SU-DHL-6 (cell line): ENCODE measurements around the gene SH3RF3.

ENCODE experiments used
- H2AFZ ChIP-seq: fragments of 200-600 bp; sonication (generic); 2 replicates; pipeline ENCODE4 v1.6.1; 2014; ENCODE audit warnings: low read depth, mild to moderate bottlenecking, moderate library complexity, mixed read lengths, antibody characterized with exemption, low read length; ENCODE audit not compliant: severe bottlenecking
- H3F3A ChIP-seq: fragments of 200-600 bp; shearing (Covaris generic); 2 replicates; pipeline ENCODE4 v1.6.0; 2016; ENCODE audit warnings: antibody characterized with exemption, mild to moderate bottlenecking; ENCODE audit not compliant: insufficient read depth
- H3K27ac ChIP-seq: fragments of 200-600 bp; sonication (generic); 2 replicates; pipeline ENCODE4 v1.5.1; 2016; ENCODE audit warnings: low read depth, mild to moderate bottlenecking, low read length, moderate library complexity, mixed read lengths
- H3K27me3 ChIP-seq: fragments of 200-600 bp; sonication (generic), shearing (Covaris generic); 2 replicates; pipeline ENCODE4 v1.6.0; 2014; ENCODE audit warnings: mild to moderate bottlenecking, low read length
- H3K36me3 ChIP-seq: fragments of 200-600 bp; sonication (generic); 2 replicates; pipeline ENCODE4 v1.6.1; 2014; ENCODE audit warnings: mild to moderate bottlenecking, low read length, mixed read lengths
- H3K4me2 ChIP-seq: fragments of 300-600, 200-600 bp; shearing (Covaris generic), sonication (generic); 2 replicates; pipeline ENCODE4 v1.6.0; 2014; ENCODE audit warnings: low read length, low read depth, mild to moderate bottlenecking; ENCODE audit not compliant: poor library complexity, severe bottlenecking
- H3K4me3 ChIP-seq: fragments of 200-600 bp; sonication (generic); 2 replicates; pipeline ENCODE4 v1.5.1; 2014; ENCODE audit warnings: antibody characterized with exemption, low read length, mild to moderate bottlenecking, mixed read lengths; ENCODE audit not compliant: insufficient read depth, poor library complexity, severe bottlenecking
- H3K79me2 ChIP-seq: fragments of 200-600 bp; sonication (generic); 2 replicates; pipeline ENCODE4 v1.6.1; 2014; ENCODE audit warnings: mild to moderate bottlenecking, low read length, moderate library complexity; ENCODE audit not compliant: insufficient read depth
- H3K9ac ChIP-seq: fragments of 200-600 bp; sonication (generic); 2 replicates; pipeline ENCODE4 v1.7.0; 2014; ENCODE audit warnings: mild to moderate bottlenecking, low read length
- H3K9me2 ChIP-seq: fragments of 200-600 bp; sonication (generic); replicated peaks from 2 replicates; pipeline ENCODE4 v1.6.1; 2014; ENCODE audit warnings: low read length; ENCODE audit not compliant: insufficient read depth
- H3K9me3 ChIP-seq: fragments of 200-600 bp; sonication (generic); 2 replicates; pipeline ENCODE4 v1.6.1; 2014; ENCODE audit warnings: low read length, mixed read lengths; ENCODE audit not compliant: insufficient read depth
- H4K20me1 ChIP-seq: fragments of 200-600 bp; sonication (generic); 2 replicates; pipeline ENCODE4 v1.6.1; 2014; ENCODE audit warnings: low read depth, mild to moderate bottlenecking, antibody characterized with exemption, low read length, moderate library complexity, mixed read lengths
- CTCF ChIP-seq: fragments of 200-600 bp; sonication (generic); IDR thresholded peaks from one replicate; pipeline ENCODE4 v1.5.1; 2017; ENCODE audit warnings: antibody characterized with exemption, mild to moderate bottlenecking, low read length, moderate library complexity; ENCODE audit not compliant: insufficient read depth, poor library complexity, severe bottlenecking
- EZH2phosphoT487 ChIP-seq: fragments of 200-600 bp; sonication (generic), shearing (Covaris generic); conservative IDR thresholded peaks from 2 replicates; pipeline ENCODE4 v1.6.1; 2018; ENCODE audit warnings: mild to moderate bottlenecking, antibody characterized with exemption, low read length, moderate library complexity, mixed read lengths

Gene SH3RF3

DNA sequence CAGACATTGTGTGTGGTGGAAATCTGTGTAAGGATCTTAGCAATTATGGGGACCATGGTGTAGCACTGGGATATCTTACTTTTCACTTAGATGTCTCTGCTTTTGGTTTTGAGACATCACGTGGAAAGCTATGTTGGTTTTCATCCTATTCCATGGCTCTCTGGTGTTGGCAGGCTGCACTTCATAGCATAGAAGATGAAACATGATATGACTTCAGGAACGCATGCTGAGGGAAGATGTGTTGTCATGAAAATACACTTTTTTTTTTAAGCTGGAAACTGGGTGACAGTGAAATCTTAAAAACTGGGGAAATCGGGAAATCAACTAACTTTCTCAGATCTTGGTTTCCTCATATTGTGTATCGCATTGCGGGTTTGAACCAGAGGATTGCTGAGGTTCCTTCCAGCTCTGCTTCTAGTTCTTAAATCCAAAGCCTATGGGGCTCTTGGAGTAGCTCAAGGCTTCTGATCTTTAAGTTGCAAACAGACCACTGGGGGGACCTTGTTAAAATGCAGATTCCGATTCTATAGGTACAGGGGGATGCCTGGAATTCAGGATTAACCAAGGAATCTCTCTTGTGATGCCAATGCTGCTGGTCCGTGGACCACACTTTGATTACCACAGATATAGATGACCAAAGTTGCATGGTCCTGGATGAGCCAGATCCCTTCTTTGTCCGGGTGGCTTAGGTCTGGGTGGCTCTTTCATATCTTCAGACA lies 160.7 kb downstream of the SH3RF3 start:
- Histone ChIP-seq H3K27me3 (no peaks in the 10 kb centered on the region), H2AFZ (no peak overlapping the region), H3K9me3 (no peaks in the 10 kb centered on the region), H3K79me2 (no peaks in the 10 kb centered on the region), H3K4me2 (no peak overlapping the region), H4K20me1 (no peaks in the 10 kb centered on the region), H3K9me2 (no peaks in the 10 kb centered on the region), H3F3A (no peaks in the 10 kb centered on the region), H3K27ac (no peak overlapping the region), H3K4me3 (no peak overlapping the region), H3K9ac (no peak overlapping the region), H3K36me3 (no peaks in the 10 kb centered on the region)
- no peak for TF ChIP-seq CTCF
- no peak for TF ChIP-seq EZH2phosphoT487

DNA sequence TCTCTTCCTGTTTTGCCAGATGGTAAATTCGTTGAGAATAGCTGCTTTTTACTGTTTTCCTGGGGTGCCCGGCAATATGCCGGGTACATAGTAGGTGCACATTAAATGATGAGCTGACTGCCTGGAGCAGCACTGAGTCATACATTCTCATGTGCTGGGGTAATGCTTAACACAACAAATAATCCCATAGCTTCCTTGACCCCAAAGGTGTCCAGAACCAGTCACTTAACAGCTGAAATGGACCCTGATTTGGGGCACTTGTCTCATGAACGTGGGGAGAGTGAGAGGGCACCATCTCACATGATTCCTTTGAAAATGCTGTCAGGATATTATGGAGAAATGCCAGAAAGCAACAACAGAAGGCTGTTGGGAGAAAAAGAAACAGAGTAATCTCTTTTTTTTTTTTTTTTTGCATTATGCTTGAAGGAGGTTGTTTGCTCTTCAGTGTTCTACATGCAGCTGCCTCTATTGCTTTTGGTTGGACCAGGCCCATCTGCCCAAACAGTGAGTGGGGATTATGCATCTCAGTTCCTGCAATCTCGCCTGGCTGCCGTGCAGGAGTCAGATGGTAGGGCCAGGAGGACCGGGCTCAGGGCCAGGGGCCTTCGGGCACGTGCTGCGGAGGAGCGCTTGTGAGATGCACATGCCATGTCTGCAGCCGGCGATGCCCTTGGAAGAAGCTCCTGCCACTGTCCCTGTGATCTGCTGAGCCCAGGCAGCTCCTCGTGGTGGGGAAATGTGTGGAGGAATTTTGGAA lies 162.1 kb downstream of the SH3RF3 start:
- Histone ChIP-seq H3K4me2 (no peak overlapping the region), H3K27ac (no peak overlapping the region), H3F3A (no peaks in the 10 kb centered on the region), H2AFZ (no peak overlapping the region), H3K27me3 (no peaks in the 10 kb centered on the region), H3K4me3 (no peak overlapping the region), H3K36me3 (no peaks in the 10 kb centered on the region), H4K20me1 (no peaks in the 10 kb centered on the region), H3K79me2 (no peaks in the 10 kb centered on the region), H3K9me3 (no peaks in the 10 kb centered on the region), H3K9ac (no peak overlapping the region), H3K9me2 (no peaks in the 10 kb centered on the region)
- TF ChIP-seq CTCF = no peak
- no peak for TF ChIP-seq EZH2phosphoT487

DNA sequence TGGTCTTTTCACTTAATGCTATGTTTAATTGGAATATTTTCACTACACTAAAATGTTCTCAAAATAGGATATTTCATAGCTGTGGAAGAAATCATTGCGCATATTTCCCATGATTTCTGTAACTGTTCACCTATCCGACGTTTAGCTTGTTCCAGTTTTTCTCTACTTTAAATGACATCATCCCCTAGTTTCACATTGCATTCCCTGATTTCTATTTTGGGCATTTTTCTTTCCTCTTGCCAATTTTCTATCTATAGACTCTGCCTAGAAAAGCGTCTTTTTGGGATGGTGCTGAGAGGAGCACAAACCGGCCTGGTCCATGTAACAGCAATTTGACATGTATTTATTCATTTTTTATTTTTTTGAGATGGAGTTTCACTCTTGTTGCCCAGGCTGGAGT lies 163.4 kb downstream of the SH3RF3 start:
- H3K79me2 ChIP-seq = no peaks in the 10 kb centered on the region
- H3K27ac ChIP-seq = no peak overlapping the region
- no peaks in the 10 kb centered on the region for H3K9me2 ChIP-seq
- no peak overlapping the region for H2AFZ ChIP-seq
- H3K9ac ChIP-seq = no peak overlapping the region
- no peaks in the 10 kb centered on the region for H3K36me3 ChIP-seq
- no peak overlapping the region for H3K4me2 ChIP-seq
- no peaks in the 10 kb centered on the region for H3K27me3 ChIP-seq
- no peaks in the 10 kb centered on the region for H3K9me3 ChIP-seq
- H3F3A ChIP-seq = no peaks in the 10 kb centered on the region
- H4K20me1 ChIP-seq = no peaks in the 10 kb centered on the region
- no peak for TF ChIP-seq EZH2phosphoT487
- TF ChIP-seq CTCF = no peak
- no peak overlapping the region for H3K4me3 ChIP-seq
